ENCODE results near the gene MTX1.
"Not testable (repeated sequence)": the region's sequence is repeated elsewhere in the genome, so short reads cannot be mapped to it uniquely, and the experiment has no call there.

The MTX1 gene

GRCh38 chr1:155189926-155190325, 18.6 kb upstream of the MTX1 start:
- DNase-seq, result not testable (repeated sequence)

- no peak for DNase-seq
Observed at GRCh38 chr1:155191904-155192303, 16.6 kb upstream of the MTX1 start.

- peak; percentile 48 to 70 for DNase-seq
Observed at GRCh38 chr1:155192346-155193274, 15.9 kb upstream of the MTX1 start.

GRCh38 chr1:155193275-155193990, 15.1 kb upstream of the MTX1 start:
- DNase-seq, result peak; percentile 78 to 81

- not testable (repeated sequence) for DNase-seq
Observed at GRCh38 chr1:155193991-155194240, 14.6 kb upstream of the MTX1 start.

- no peak for DNase-seq
Observed at GRCh38 chr1:155195201-155196102, 13.0 kb upstream of the MTX1 start.

GRCh38 chr1:155196103-155196892, 12.2 kb upstream of the MTX1 start:
- DNase-seq, result no peak

GRCh38 chr1:155196893-155197638, 11.4 kb upstream of the MTX1 start:
- DNase-seq, result no peak

- no peak for DNase-seq
Observed at GRCh38 chr1:155197901-155198546, 10.5 kb upstream of the MTX1 start.

- DNase-seq, result no peak
Observed at GRCh38 chr1:155198547-155198906, 10.0 kb upstream of the MTX1 start.

GRCh38 chr1:155199792-155200191, 8.7 kb upstream of the MTX1 start:
- DNase-seq, result no peak

GRCh38 chr1:155200920-155201319, 7.6 kb upstream of the MTX1 start:
- DNase-seq, result no peak

GRCh38 chr1:155202198-155202597, 6.3 kb upstream of the MTX1 start:
- DNase-seq, result no peak

GRCh38 chr1:155202731-155203515, 5.6 kb upstream of the MTX1 start:
- DNase-seq, result no peak

GRCh38 chr1:155205035-155205434, 3.5 kb upstream of the MTX1 start:
- DNase-seq, result no peak

GRCh38 chr1:155205969-155206593, 2.4 kb upstream of the MTX1 start:
- DNase-seq, result no peak

- DNase-seq, result peak; percentile 91 to 93
Observed at GRCh38 chr1:155206891-155207805, 1.3 kb upstream of the MTX1 start.

- DNase-seq, result no peak
Observed at GRCh38 chr1:155207806-155208540, 522 bp upstream of the MTX1 start, which contains the start of gene THBS3. Gene THBS3 (minus strand): TSS chr1:155207897. CDS start chr1:155207876, 21 bp downstream.
